SK-N-MC (cell line): ENCODE measurements around the gene TBC1D22A.

Source experiments
- EZH2 ChIP-seq: fragments of 200-600 bp; sonication (generic); IDR thresholded peaks from one replicate; pipeline ENCODE4 v1.6.1; 2017; ENCODE audit warnings: antibody characterized with exemption
- POLR2AphosphoS5 ChIP-seq: IDR thresholded peaks from 2 replicates; pipeline ENCODE4 v1.6.1; 2012; ENCODE audit warnings: mild to moderate bottlenecking, low read depth, low read length, borderline replicate concordance

DNA sequence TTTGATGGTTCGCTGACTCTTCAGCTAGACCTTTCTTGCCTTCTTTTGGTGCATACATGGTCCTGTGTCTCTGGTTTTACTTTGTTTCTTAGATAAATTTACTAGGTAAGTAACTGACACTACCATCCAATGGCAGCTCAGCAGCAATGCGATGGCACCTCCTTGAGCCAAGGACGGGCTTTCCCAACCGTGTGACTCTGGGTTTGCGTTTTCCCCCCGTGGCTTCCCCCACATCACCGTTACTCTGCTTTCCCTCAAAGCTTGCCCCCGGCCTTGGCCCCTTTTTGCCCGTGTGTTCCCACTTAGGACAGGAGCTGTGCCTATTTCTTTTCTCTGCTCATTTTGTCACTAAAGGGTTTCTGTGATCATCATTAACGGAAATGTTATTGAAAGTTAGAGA, 41.5 kb downstream of the TBC1D22A start:
- TF ChIP-seq EZH2 (no peak), POLR2AphosphoS5 (no peak)
